K562 (cell line): ENCODE measurements around the gene CYB5RL. TPM values are rescaled to one million over a fixed set of nuclear protein-coding genes. Genes with fewer than 3 reads are reported as not detected.
A peak's percentile ranks its signal among the peaks of the same experiment; 100 is the strongest.

ENCODE experiments used
- ATAC-seq: fragments of 200-7000 bp; cut with Tn5 transposase; 3 replicates; pipeline ENCODE4 v1.9.1; 2020; ENCODE audit warnings: moderate library complexity
- BruUV-seq: library from RNA; stranded (reverse); fragments of 400-500 nt; replicated peaks from 2 replicates; lab custom pipeline; 2021; lab: Mats Ljungman, UMichigan
- CTCF ChIA-PET: fragments of 300-600 bp; formaldehyde crosslinking; extraction: SDS; loops from one replicate; lab custom pipeline; 2021; ENCODE audit warnings: low intra/inter-chr PET ratio; lab: Yijun Ruan, JAX
- POLR2A ChIA-PET: fragments of 300-600, 350-650 bp; sonication (Branson Sonifier 250); formaldehyde crosslinking; extraction: SDS; loops from one replicate; lab custom pipeline; 2021; ENCODE audit warnings: antibody characterized with exemption, inconsistent platforms; lab: Yijun Ruan, JAX
- DNase-seq, 4 experiments: peaks; one replicate each; pipeline versions ENCODE4 v3.0.0 to v3.0.0-alpha.2; 2011 to 2018; ENCODE audit warnings: low spot score in 3 of 4, mixed read lengths in 3 of 4; ENCODE audit errors: extremely low read depth in 1 of 4
- FAIRE-seq: peaks from 2 replicates; lab custom pipeline; 2011; peaks lifted over from hg19 to GRCh38; lab: Jason Lieb, UNC
- H2AFZ ChIP-seq: 2 replicates; pipeline ENCODE4 v1.6.0; 2011; ENCODE audit warnings: low read depth, low read length, control low read depth, inconsistent platforms
- H3K27ac ChIP-seq: fragments of 200-600 bp; 3 replicates; pipeline ENCODE4 v1.8.0; 2011; ENCODE audit warnings: low read depth, mild to moderate bottlenecking, control low read depth, inconsistent platforms, low read length, moderate library complexity, mixed read lengths; ENCODE audit errors: extremely low read depth
- H3K27me3 ChIP-seq, 2 experiments: fragments of 300-600 bp in 1 of 2; 2 replicates in 1 of 2; 3 replicates in 1 of 2; pipeline versions ENCODE4 v1.6.0 to v1.8.0; 2011; ENCODE audit warnings: inconsistent platforms in 2 of 2, low read length in 2 of 2, mild to moderate bottlenecking in 1 of 2, mixed read lengths in 1 of 2, moderate library complexity in 1 of 2; ENCODE audit not compliant: control insufficient read depth in 2 of 2, insufficient read depth in 2 of 2
- H3K36me3 ChIP-seq: fragments of 300-600 bp; 3 replicates; pipeline ENCODE4 v1.8.0; 2011; ENCODE audit warnings: mild to moderate bottlenecking, low read length, inconsistent platforms; ENCODE audit not compliant: control insufficient read depth, insufficient read depth
- H3K4me1 ChIP-seq, 2 experiments: fragments of 200-600 bp in 1 of 2; replicated peaks in 1 of 2; 2 replicates in 1 of 2; 3 replicates in 1 of 2; pipeline versions ENCODE4 v1.5.1 to v1.8.0; 2011; ENCODE audit warnings: inconsistent platforms in 2 of 2, low read length in 2 of 2, mild to moderate bottlenecking in 1 of 2, mixed read lengths in 1 of 2, moderate library complexity in 1 of 2; ENCODE audit not compliant: control insufficient read depth in 2 of 2, insufficient read depth in 2 of 2
- H3K4me2 ChIP-seq: 2 replicates; pipeline ENCODE4 v1.6.1; 2011; ENCODE audit warnings: low read length, control low read depth, inconsistent platforms, mixed read lengths; ENCODE audit not compliant: insufficient read depth
- H3K4me3 ChIP-seq: fragments of 200-600 bp; sonication (generic), shearing (Covaris generic); 2 replicates; pipeline ENCODE4 v1.5.1; 2016; ENCODE audit warnings: control low read depth, inconsistent platforms
- H3K79me2 ChIP-seq: fragments of 200-600 bp; 3 replicates; pipeline ENCODE4 v1.8.0; 2011; ENCODE audit warnings: low read length, inconsistent platforms; ENCODE audit not compliant: control insufficient read depth, insufficient read depth
- H3K9ac ChIP-seq, 2 experiments: 2 replicates each; pipeline versions ENCODE4 v1.6.0 to v1.6.1; 2011; ENCODE audit warnings: low read depth in 2 of 2, low read length in 2 of 2, control low read depth in 1 of 2, inconsistent platforms in 1 of 2, mild to moderate bottlenecking in 1 of 2, mixed read lengths in 1 of 2; ENCODE audit not compliant: insufficient read depth in 1 of 2
- H3K9me1 ChIP-seq: one replicate; pipeline ENCODE4 v1.6.0; 2011; ENCODE audit warnings: inconsistent platforms, mild to moderate bottlenecking, low read length, moderate library complexity; ENCODE audit not compliant: control insufficient read depth, insufficient read depth
- H3K9me3 ChIP-seq: replicated peaks from 2 replicates; pipeline ENCODE4 v1.5.1; 2011; ENCODE audit warnings: low read depth, low read length, inconsistent platforms; ENCODE audit not compliant: control insufficient read depth, insufficient read depth
- H4K20me1 ChIP-seq: replicated peaks from 2 replicates; pipeline ENCODE4 v1.6.1; 2011; ENCODE audit warnings: low read length, inconsistent platforms, mixed read lengths; ENCODE audit not compliant: control insufficient read depth, insufficient read depth
- ILF3 ChIP-seq: fragments of 450-650 bp; IDR thresholded peaks from 2 replicates; pipeline ENCODE4 v1.6.1; 2018; ENCODE audit warnings: antibody characterized with exemption, mild to moderate bottlenecking, moderate library complexity, borderline replicate concordance
- RFX1 ChIP-seq: fragments of 450-650 bp; IDR thresholded peaks from 2 replicates; pipeline ENCODE4 v1.6.1; 2016; ENCODE audit warnings: mild to moderate bottlenecking, moderate library complexity
- SMARCB1 ChIP-seq: IDR thresholded peaks from 2 replicates; pipeline ENCODE4 v1.6.1; 2011; ENCODE audit warnings: improper control_type of control experiment, low read depth; ENCODE audit not compliant: insufficient read length
- ZNF175 ChIP-seq: fragments of 200-800 bp; sonication (Bioruptor generic); IDR thresholded peaks from 2 replicates; pipeline ENCODE4 v1.6.1; 2016; ENCODE audit warnings: low read depth, mild to moderate bottlenecking, missing genetic modification characterization, missing compliant biosample characterization
- WGBS: fragments of 100-300 bp; shearing (Covaris generic); methylation state at CpG from one replicate; pipeline ENCODE4 v1.1.6; 2016; ENCODE audit warnings: low coverage, mixed read lengths; ENCODE audit not compliant: insufficient coverage; ENCODE audit errors: missing lambda C conversion rate; 5-methylcytosine and 5-hydroxymethylcytosine counted together
- in situ Hi-C: fragments of 300-500 bp; cut with MboI; formaldehyde crosslinking; loops from 4 replicates; pipeline ENCODE4 v1.15.0; 2018; ENCODE audit warnings: inconsistent platforms, mixed read lengths
- intact Hi-C: fragments of 100-400 bp; cut with micrococcal nuclease; formaldehyde crosslinking; loops from 2 replicates; pipeline ENCODE4 v1.14.2; 2022
- polyA plus RNA-seq, 8 experiments: library from polyadenylated mRNA; depleted of rRNA in 4 of 8; stranded (reverse) in 5 of 8; unstranded in 3 of 8; fragments of >200 nt; fragmentation: Nextera tagmentation in 2 of 8; fragmentation: Illumina TruSeq in 1 of 8; extraction: Ambion mirVana in 2 of 8; extraction: Trizol in 1 of 8; gene quantifications; 2 replicates each; pipeline versions ENCODE4 v1.2.1 to v1.2.3, GENCODE V29; 2011 to 2014; ENCODE audit warnings: inconsistent platforms in 1 of 8, missing spikeins in 1 of 8
- total RNA-seq, 7 experiments: library from RNA; depleted of rRNA in 6 of 7; stranded (reverse); fragments of >200 nt in 6 of 7; fragmentation: Illumina TruSeq in 2 of 7; extraction: Trizol in 2 of 7; gene quantifications; 2 replicates each; pipeline versions ENCODE4 v1.2.1 to v1.2.3, GENCODE V29; 2011 to 2021; ENCODE audit warnings: low replicate concordance in 1 of 7

CYB5RL gene
- total and polyA plus RNA-seq, 9 of the 15 experiments (the other 6 are each of a cell fraction or from before 2014, with no cell fraction given), result 7.9 to 18.0 (median 11.2) TPM

GRCh38 chr1:54173681-54174080 lies 26.1 kb downstream of the CYB5RL start:
- in situ Hi-C loops, result no loop called here
- no peak for DNase-seq
- no peaks in the 10 kb centered on the region for H4K20me1 ChIP-seq
- no peak for ATAC-seq
- H3K9me1 ChIP-seq, result no peaks in the 10 kb centered on the region
- no peak overlapping the region for H3K27ac ChIP-seq
- 59% methylated on average over 9 of the region's 9 CpGs for WGBS
- intact Hi-C loops, result no loop called here
- no peak overlapping the region for H3K4me3 ChIP-seq
- no peak for FAIRE-seq
- 0 out of 4 replicates have a peak overlapping the region, but pooled peaks of 1 of the 2 experiments have one; percentile 29 for H3K9ac ChIP-seq
- H3K36me3 ChIP-seq, result peaks cover 10% of the 10 kb centered on the region; the same call in 1 of the 3 replicates
- POLR2A ChIA-PET, result interaction anchor here (0.6 to 3.4 kb wide), 5 partner anchors 11 to 479 kb away, joined by 3 to 15 read pairs (median 3); partner anchors contain the start of gene CDCP2
- TF ChIP-seq ILF3, result no peak
- no peak for TF ChIP-seq SMARCB1
- TF ChIP-seq ZNF175 (CRISPR knock-in tag), result no peak
- peak; percentile 68 for TF ChIP-seq RFX1
- H3K4me2 ChIP-seq, result no peak overlapping the region
- H2AFZ ChIP-seq, result no peak overlapping the region
- H3K79me2 ChIP-seq, result no peaks in the 10 kb centered on the region
- no peaks in the 10 kb centered on the region; a peak in 1 of 5 replicates for H3K4me1 ChIP-seq
- BruUV-seq, result no TSS peak
- H3K27me3 ChIP-seq, result no peaks in the 10 kb centered on the region
- H3K9me3 ChIP-seq, result no peaks in the 10 kb centered on the region
- CTCF ChIA-PET, result no interaction called here
